GM23338 (cell line): ENCODE results near the gene SLC25A26. TPM values are rescaled to one million over a fixed set of nuclear protein-coding genes. Genes with fewer than 3 reads are reported as not detected.

Experiments used
- ATAC-seq: fragments of 200-7000 bp; cut with Tn5 transposase; 3 replicates; pipeline ENCODE4 v1.9.1; 2020
- DNase-seq: peaks from one replicate; pipeline ENCODE4 v3.0.0-alpha.2; 2015; ENCODE audit warnings: low spot score
- H2AFZ ChIP-seq: fragments of 200-600 bp; sonication (generic); 2 replicates; pipeline ENCODE4 v1.8.0; 2016; ENCODE audit warnings: antibody characterized with exemption, mild to moderate bottlenecking, moderate library complexity
- H3F3A ChIP-seq: fragments of 200-600 bp; sonication (generic); replicated peaks from 2 replicates; pipeline ENCODE4 v1.8.0; 2017; ENCODE audit warnings: antibody characterized with exemption, mixed run types, low read depth
- H3K27ac ChIP-seq: fragments of 200-600 bp; sonication (generic); 2 replicates; pipeline ENCODE4 v1.6.1; 2016; ENCODE audit warnings: low read depth
- H3K27me3 ChIP-seq: fragments of 200-600 bp; sonication (generic); 2 replicates; pipeline ENCODE4 v1.8.0; 2016; ENCODE audit warnings: mild to moderate bottlenecking, mixed run types, moderate library complexity; ENCODE audit not compliant: insufficient read depth
- H3K36me3 ChIP-seq: fragments of 200-600 bp; sonication (generic); 2 replicates; pipeline ENCODE4 v1.8.0; 2016; ENCODE audit warnings: mild to moderate bottlenecking; ENCODE audit not compliant: insufficient read depth
- H3K4me1 ChIP-seq: fragments of 200-600 bp; sonication (generic); 2 replicates; pipeline ENCODE4 v1.8.0; 2016; ENCODE audit warnings: mild to moderate bottlenecking, moderate library complexity; ENCODE audit not compliant: insufficient read depth
- H3K4me2 ChIP-seq: fragments of 200-600 bp; sonication (generic); 2 replicates; pipeline ENCODE4 v1.7.1; 2017; ENCODE audit warnings: mixed run types
- H3K4me3 ChIP-seq: fragments of 200-600 bp; sonication (generic); 2 replicates; pipeline ENCODE4 v1.6.1; 2016; ENCODE audit warnings: mixed run types
- H3K79me2 ChIP-seq: fragments of 200-600 bp; sonication (generic); replicated peaks from 2 replicates; pipeline ENCODE4 v1.8.0; 2017; ENCODE audit warnings: mild to moderate bottlenecking; ENCODE audit not compliant: insufficient read depth
- H3K9me2 ChIP-seq: fragments of 200-600 bp; sonication (generic); 2 replicates; pipeline ENCODE4 v1.8.0; 2017; ENCODE audit not compliant: insufficient read depth
- H4K20me1 ChIP-seq: fragments of 200-600 bp; sonication (generic); replicated peaks from 2 replicates; pipeline ENCODE4 v1.8.0; 2017; ENCODE audit warnings: mild to moderate bottlenecking; ENCODE audit not compliant: insufficient read depth
- H3K27ac Mint-ChIP-seq: 2 replicates; pipeline ENCODE4 v1.8.0; 2020; ENCODE audit warnings: inconsistent platforms, mild to moderate bottlenecking, moderate library complexity, mixed read lengths
- H3K27me3 Mint-ChIP-seq: 3 replicates; pipeline ENCODE4 v1.8.0; 2022; ENCODE audit warnings: low read depth, mild to moderate bottlenecking, moderate library complexity, mixed read lengths, inconsistent platforms; ENCODE audit not compliant: insufficient read depth, poor library complexity
- H3K36me3 Mint-ChIP-seq: 3 replicates; pipeline ENCODE4 v1.8.0; 2021; ENCODE audit warnings: low read depth, mild to moderate bottlenecking, inconsistent platforms, moderate library complexity, mixed read lengths
- H3K4me1 Mint-ChIP-seq: 3 replicates; pipeline ENCODE4 v1.8.0; 2020; ENCODE audit warnings: mild to moderate bottlenecking, inconsistent platforms, mixed read lengths
- H3K4me3 Mint-ChIP-seq: 3 replicates; pipeline ENCODE4 v1.8.0; 2021; ENCODE audit warnings: moderate library complexity, mild to moderate bottlenecking, inconsistent platforms, mixed read lengths
- H3K9me3 Mint-ChIP-seq: 3 replicates; pipeline ENCODE4 v1.8.0; 2020; ENCODE audit warnings: moderate library complexity, mild to moderate bottlenecking, inconsistent platforms, mixed read lengths
- CREB1 ChIP-seq: fragments of 250-450 bp; sonication (Bioruptor Pico); IDR thresholded peaks from 2 replicates; pipeline ENCODE4 v1.5.0; 2020; ENCODE audit warnings: low read depth, mild to moderate bottlenecking, moderate library complexity
- ETS1 ChIP-seq: IDR thresholded peaks from 2 replicates; pipeline ENCODE4 v1.6.1; 2016; ENCODE audit warnings: antibody characterized with exemption
- EZH2phosphoT487 ChIP-seq: fragments of 200-600 bp; sonication (generic); IDR thresholded peaks from one replicate; pipeline ENCODE4 v1.8.1; 2018; ENCODE audit warnings: antibody characterized with exemption; ENCODE audit not compliant: unreplicated experiment
- POLR2AphosphoS5 ChIP-seq: IDR thresholded peaks from 2 replicates; pipeline ENCODE4 v1.6.1; 2016; ENCODE audit warnings: antibody characterized with exemption, low read depth
- REST ChIP-seq: IDR thresholded peaks from one replicate; pipeline ENCODE4 v1.6.1; 2018; ENCODE audit warnings: antibody characterized with exemption; ENCODE audit not compliant: unreplicated experiment
- ZNF114 ChIP-seq: fragments of 250-450 bp; sonication (Bioruptor Pico); IDR thresholded peaks from 2 replicates; pipeline ENCODE4 v1.5.0; 2020; ENCODE audit warnings: mild to moderate bottlenecking, moderate library complexity
- ZNF331 ChIP-seq: fragments of 250-450 bp; sonication (Bioruptor Pico); IDR thresholded peaks from 2 replicates; pipeline ENCODE4 v1.5.0; 2020; ENCODE audit warnings: low read depth, mild to moderate bottlenecking, moderate library complexity
- polyA plus RNA-seq: library from polyadenylated mRNA; unstranded; fragments of >200 nt; fragmentation: Nextera tagmentation; extraction: Ambion mirVana; gene quantifications from 2 replicates; pipeline ENCODE4 v1.2.1, GENCODE V29; 2016
- total RNA-seq: library from RNA; depleted of rRNA; stranded (reverse); fragments of >200 nt; shearing (Covaris generic); gene quantifications from 2 replicates; pipeline ENCODE4 v1.2.3, GENCODE V29; 2014

SLC25A26 gene
- total and polyA plus RNA-seq, 2 experiments from 2014 or later, result 24.8 to 40.2 TPM

GRCh38 chr3:66404903-66405700, 184.3 kb downstream of the SLC25A26 start:
- Histone ChIP-seq H3K4me1 (peaks cover 26% of the 10 kb centered on the region), H3K4me2 (no peak overlapping the region), H2AFZ (no peak overlapping the region), H3K27me3 (no peaks in the 10 kb centered on the region), H3F3A (0 out of 2 replicates have a peak, but pooled peaks cover 4% of the 10 kb centered on the region), H3K27ac (no peak overlapping the region), H4K20me1 (peaks cover 26% of the 10 kb centered on the region; the same call in 1 of the 2 replicates), H3K36me3 (peaks cover 28% of the 10 kb centered on the region), H3K9me2 (no peaks in the 10 kb centered on the region; the same call in 1 of the 2 replicates), H3K4me3 (no peak overlapping the region), H3K79me2 (peaks cover 43% of the 10 kb centered on the region)
- H3K4me1 Mint-ChIP-seq, result peaks cover 62% of the 10 kb centered on the region
- ATAC-seq, result no peak
- no peaks in the 10 kb centered on the region; the same call in 2 of the 3 replicates for H3K9me3 Mint-ChIP-seq
- no peak for DNase-seq
- peaks cover 97% of the 10 kb centered on the region for H3K36me3 Mint-ChIP-seq
- H3K27me3 Mint-ChIP-seq, result peaks cover 6% of the 10 kb centered on the region
- H3K4me3 Mint-ChIP-seq, result no peak overlapping the region
- H3K27ac Mint-ChIP-seq, result peak overlapping the region; percentile 77
- TF ChIP-seq CREB1 (CRISPR knock-in tag), result no peak
- TF ChIP-seq POLR2AphosphoS5, result no peak; the same call in 1 of the 2 replicates
- TF ChIP-seq ZNF331 (CRISPR knock-in tag), result no peak
- TF ChIP-seq ZNF114 (CRISPR knock-in tag), result no peak
- no peak for TF ChIP-seq EZH2phosphoT487
- no peak for TF ChIP-seq ETS1

GRCh38 chr3:66405701-66406091, 184.9 kb downstream of the SLC25A26 start:
- Histone ChIP-seq H2AFZ (no peak overlapping the region), H3K79me2 (peaks cover 42% of the 10 kb centered on the region), H3K36me3 (peaks cover 28% of the 10 kb centered on the region), H3K27ac (no peak overlapping the region), H4K20me1 (peaks cover 20% of the 10 kb centered on the region; the same call in 1 of the 2 replicates), H3F3A (0 out of 2 replicates have a peak, but pooled peaks cover 4% of the 10 kb centered on the region), H3K9me2 (no peaks in the 10 kb centered on the region), H3K4me3 (no peak overlapping the region), H3K4me2 (no peak overlapping the region), H3K4me1 (peaks cover 26% of the 10 kb centered on the region), H3K27me3 (no peaks in the 10 kb centered on the region)
- Mint-ChIP-seq H3K36me3 (peaks cover 100% of the 10 kb centered on the region), H3K4me1 (peaks cover 68% of the 10 kb centered on the region), H3K4me3 (no peak overlapping the region), H3K27me3 (peaks cover 11% of the 10 kb centered on the region), H3K9me3 (no peaks in the 10 kb centered on the region; the same call in 2 of the 3 replicates), H3K27ac (no peak overlapping the region)
- DNase-seq (no peak), ATAC-seq (no peak)
- TF ChIP-seq ZNF114 (CRISPR knock-in tag), result no peak
- TF ChIP-seq REST, result no peak
